Brain pericyte (primary cell): ENCODE measurements around the gene KRTAP15-1.

Source experiments
- DNase-seq: peaks from one replicate; pipeline ENCODE4 v3.0.0-alpha.2; 2012; ENCODE audit warnings: low read depth, low spot score

The KRTAP15-1 gene

GRCh38 chr21:30439975-30440374 lies at the start of gene KRTAP15-1:
KRTAP15-1 (plus strand) TSS chr21:30440275; CDS start chr21:30440328, 53 bp downstream.
- DNase-seq, result no peak

- no peak for DNase-seq
These were observed 48.5 kb upstream of the KRTAP15-1 start for GRCh38 chr21:30391492-30392025.

- no peak for DNase-seq
These were observed 44.3 kb upstream of the KRTAP15-1 start, which contains the start of gene KRTAP13-1 for GRCh38 chr21:30395731-30396130. KRTAP13-1 (plus strand) TSS chr21:30396031; CDS start chr21:30396087, 56 bp downstream.

GRCh38 chr21:30408782-30409494 lies 31.1 kb upstream of the KRTAP15-1 start:
- no peak for DNase-seq

GRCh38 chr21:30415993-30416392 lies 24.1 kb upstream of the KRTAP15-1 start:
- no peak for DNase-seq

GRCh38 chr21:30425826-30426225 lies 14.2 kb upstream of the KRTAP15-1 start, which contains the start of gene KRTAP13-3:
KRTAP13-3 (minus strand) TSS chr21:30425926; CDS start chr21:30425912, 14 bp downstream.
- no peak for DNase-seq

- DNase-seq, result no peak
These were observed 13.3 kb upstream of the KRTAP15-1 start for GRCh38 chr21:30426731-30427130.

GRCh38 chr21:30430170-30430655 lies 9.9 kb upstream of the KRTAP15-1 start, which contains the start of gene KRTAP13-4:
KRTAP13-4 (plus strand) TSS chr21:30430220; CDS start chr21:30430276, 56 bp downstream.
- DNase-seq, result no peak

GRCh38 chr21:30434033-30434631 lies 5.9 kb upstream of the KRTAP15-1 start:
- no peak for DNase-seq

- no peak for DNase-seq
These were observed 3.0 kb upstream of the KRTAP15-1 start for GRCh38 chr21:30437010-30437565.

GRCh38 chr21:30443226-30443625 lies 3.2 kb downstream of the KRTAP15-1 start:
- DNase-seq, result no peak

GRCh38 chr21:30444204-30444603 lies 4.1 kb downstream of the KRTAP15-1 start:
- no peak for DNase-seq

- no peak for DNase-seq
These were observed 7.0 kb downstream of the KRTAP15-1 start for GRCh38 chr21:30447056-30447455.

GRCh38 chr21:30448514-30448913 lies 8.4 kb downstream of the KRTAP15-1 start:
- no peak for DNase-seq

GRCh38 chr21:30463713-30464112 lies 23.6 kb downstream of the KRTAP15-1 start:
- no peak for DNase-seq

- DNase-seq, result no peak
These were observed 29.0 kb downstream of the KRTAP15-1 start for GRCh38 chr21:30468900-30469714.

GRCh38 chr21:30478004-30478403 lies 37.9 kb downstream of the KRTAP15-1 start:
- DNase-seq, result no peak

GRCh38 chr21:30479259-30479658 lies 39.2 kb downstream of the KRTAP15-1 start:
- DNase-seq, result no peak

GRCh38 chr21:30480145-30480544 lies 40.1 kb downstream of the KRTAP15-1 start, which contains the start of gene KRTAP19-1:
KRTAP19-1 (minus strand) TSS chr21:30480367; CDS start chr21:30480317, 50 bp downstream.
- DNase-seq, result no peak

- no peak for DNase-seq
These were observed 42.1 kb downstream of the KRTAP15-1 start for GRCh38 chr21:30482130-30482529.

- no peak for DNase-seq
These were observed 46.1 kb downstream of the KRTAP15-1 start for GRCh38 chr21:30486180-30486579.
